BLaER1 treated with 17β-estradiol and CSF1 and Interleukin-3, amounts not matched to agents 10 nM and 100 nM (cell line): ENCODE results near the gene COL5A1.

Experiments
- H3K27ac ChIP-seq, 11 experiments: shearing (Covaris generic); formaldehyde crosslinking; 2 replicates each; pipeline ENCODE4 v1.8.1; 2022
- H3K27me3 ChIP-seq, 11 experiments: shearing (Covaris generic); formaldehyde crosslinking; 2 replicates each; pipeline ENCODE4 v1.8.1; 2022
- H3K36me3 ChIP-seq, 11 experiments: shearing (Covaris generic); formaldehyde crosslinking; 2 replicates each; pipeline ENCODE4 v1.8.1; 2022
- H3K4me1 ChIP-seq, 10 experiments: shearing (Covaris generic); formaldehyde crosslinking; 2 replicates each; pipeline ENCODE4 v1.8.1; 2022
- H3K4me2 ChIP-seq, 11 experiments: shearing (Covaris generic); formaldehyde crosslinking; 2 replicates each; pipeline ENCODE4 v1.8.1; 2022
- H3K4me3 ChIP-seq, 10 experiments: shearing (Covaris generic); formaldehyde crosslinking; 2 replicates each; pipeline ENCODE4 v1.8.1; 2022
- H3K9ac ChIP-seq, 11 experiments: shearing (Covaris generic); formaldehyde crosslinking; 2 replicates each; pipeline ENCODE4 v1.8.1; 2022
- H3K9me3 ChIP-seq, 11 experiments: shearing (Covaris generic); formaldehyde crosslinking; replicated peaks in 1 of 11; 2 replicates each; pipeline ENCODE4 v1.8.1; 2022
- H4K20me1 ChIP-seq, 11 experiments: shearing (Covaris generic); formaldehyde crosslinking; 2 replicates each; pipeline ENCODE4 v1.8.1; 2022
- Cebpa-rat ChIP-seq, 11 experiments: shearing (Covaris generic); IDR thresholded peaks; 2 replicates each; pipeline ENCODE4 v1.8.1; 2022

COL5A1 gene

DNA sequence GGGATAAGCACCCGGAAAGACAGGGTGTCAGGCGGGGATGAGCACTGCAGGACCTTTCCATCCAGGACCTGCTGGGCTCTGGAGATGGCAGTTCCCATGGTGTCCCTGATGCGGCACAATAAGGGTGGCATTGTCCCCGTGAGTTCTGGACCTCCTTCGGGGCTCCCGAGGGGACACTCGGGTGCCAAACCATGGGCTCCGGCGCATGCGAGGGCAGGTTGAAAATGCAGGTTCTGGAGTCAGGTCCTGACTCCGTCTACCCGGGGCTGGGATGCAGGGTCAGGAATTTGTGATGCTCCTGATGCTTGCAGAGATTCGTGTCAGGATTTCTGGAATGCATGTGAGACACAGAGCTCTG is 239.7 kb downstream of the COL5A1 start:
- peaks cover 0 to 5% (median 2%) of the 10 kb centered on the region in 10 experiments; a peak in 8 of 20 replicates for H3K4me1 ChIP-seq
- no peak overlapping the region for H3K4me3 ChIP-seq
- H3K9ac ChIP-seq = no peak overlapping the region
- no peaks in the 10 kb centered on the region for H3K9me3 ChIP-seq
- no peaks in the 10 kb centered on the region for H3K36me3 ChIP-seq
- H3K27ac ChIP-seq = no peak overlapping the region
- no peaks in the 10 kb centered on the region for H4K20me1 ChIP-seq
- TF ChIP-seq Cebpa-rat (IDR thresholded peaks at IDR 0.05) = no peak
- no peak overlapping the region for H3K4me2 ChIP-seq
- H3K27me3 ChIP-seq = peaks cover 0 to 15% (median 0%) of the 10 kb centered on the region in 11 experiments; a peak in 2 of 22 replicates

GRCh38 chr9:134882204-134882785 is 240.7 kb downstream of the COL5A1 start:
- Histone ChIP-seq H3K9ac (no peak overlapping the region), H3K27ac (no peak overlapping the region), H3K4me3 (no peak overlapping the region), H3K4me2 (no peak overlapping the region), H3K27me3 (peaks cover 0 to 25% (median 0%) of the 10 kb centered on the region in 11 experiments; a peak in 3 of 22 replicates), H3K36me3 (no peaks in the 10 kb centered on the region), H4K20me1 (no peaks in the 10 kb centered on the region; a peak in 1 of 22 replicates), H3K9me3 (no peaks in the 10 kb centered on the region), H3K4me1 (peaks cover 4 to 15% (median 12%) of the 10 kb centered on the region in 10 experiments)
- no peak for TF ChIP-seq Cebpa-rat (IDR thresholded peaks at IDR 0.05)

GRCh38 chr9:134883040-134883782 is 241.6 kb downstream of the COL5A1 start:
- Histone ChIP-seq H3K27me3 (peaks cover 0 to 35% (median 0%) of the 10 kb centered on the region in 11 experiments; a peak in 3 of 22 replicates), H3K36me3 (no peaks in the 10 kb centered on the region), H3K4me1 (peaks cover 13 to 24% (median 22%) of the 10 kb centered on the region in 10 experiments), H3K4me2 (no peak overlapping the region), H4K20me1 (peaks cover 0 to 5% (median 0%) of the 10 kb centered on the region in 11 experiments; a peak in 7 of 22 replicates), H3K9me3 (no peaks in the 10 kb centered on the region), H3K4me3 (no peak overlapping the region), H3K27ac (no peak overlapping the region), H3K9ac (no peak overlapping the region)
- TF ChIP-seq Cebpa-rat (IDR thresholded peaks at IDR 0.05) = no peak

GRCh38 chr9:134884492-134884891 is 242.9 kb downstream of the COL5A1 start:
- no peaks in the 10 kb centered on the region for H3K36me3 ChIP-seq
- H3K27ac ChIP-seq = no peak overlapping the region
- H4K20me1 ChIP-seq = peaks cover 0 to 10% (median 0%) of the 10 kb centered on the region in 11 experiments; a peak in 7 of 22 replicates
- H3K4me1 ChIP-seq = peaks cover 21 to 37% (median 34%) of the 10 kb centered on the region in 10 experiments
- no peak overlapping the region for H3K9ac ChIP-seq
- no peaks in the 10 kb centered on the region for H3K9me3 ChIP-seq
- peaks cover 0 to 46% (median 0%) of the 10 kb centered on the region in 11 experiments; a peak in 5 of 22 replicates for H3K27me3 ChIP-seq
- H3K4me3 ChIP-seq = no peak overlapping the region
- TF ChIP-seq Cebpa-rat (IDR thresholded peaks at IDR 0.05) = no peak
- no peak overlapping the region for H3K4me2 ChIP-seq

DNA sequence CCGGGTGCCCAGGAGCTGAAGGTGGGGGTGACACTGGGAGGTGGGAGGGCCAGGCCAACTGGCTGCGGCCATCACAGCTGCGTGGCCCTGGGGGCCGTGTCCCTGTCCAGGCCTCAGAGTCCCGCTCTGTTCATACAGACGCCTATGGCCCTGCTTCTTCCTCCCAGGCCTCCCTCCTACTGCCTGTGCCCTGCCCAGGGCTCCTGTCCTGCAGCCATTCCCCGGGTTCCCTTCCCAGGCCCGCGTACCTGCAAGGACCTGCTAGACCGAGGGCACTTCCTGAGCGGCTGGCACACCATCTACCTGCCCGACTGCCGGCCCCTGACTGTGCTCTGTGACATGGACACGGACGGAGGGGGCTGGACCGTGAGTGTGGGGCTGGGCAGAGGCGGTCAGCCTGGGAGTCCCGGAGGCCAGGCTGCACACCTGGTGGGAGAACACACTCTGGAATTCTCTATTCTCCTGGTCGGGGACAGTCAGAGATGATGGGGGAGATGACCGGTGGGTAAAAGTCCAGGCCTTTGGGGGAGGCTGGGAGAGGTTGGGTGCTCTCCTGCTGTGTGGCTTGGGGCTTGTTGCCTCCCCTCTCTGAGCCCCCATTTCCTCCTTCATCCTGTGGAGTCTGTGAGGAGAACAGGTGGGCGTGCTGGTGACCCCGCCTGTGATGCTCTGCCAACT is 243.5 kb downstream of the COL5A1 start:
- peaks cover 0 to 47% (median 0%) of the 10 kb centered on the region in 11 experiments; a peak in 5 of 22 replicates for H3K27me3 ChIP-seq
- no peak overlapping the region for H3K27ac ChIP-seq
- H3K36me3 ChIP-seq = no peaks in the 10 kb centered on the region
- no peak overlapping the region for H3K4me3 ChIP-seq
- H3K9ac ChIP-seq = no peak overlapping the region
- peaks cover 27 to 43% (median 41%) of the 10 kb centered on the region in 10 experiments for H3K4me1 ChIP-seq
- H3K9me3 ChIP-seq = no peaks in the 10 kb centered on the region
- H3K4me2 ChIP-seq = no peak overlapping the region
- peaks cover 0 to 10% (median 0%) of the 10 kb centered on the region in 11 experiments; a peak in 7 of 22 replicates for H4K20me1 ChIP-seq
- no peak for TF ChIP-seq Cebpa-rat (IDR thresholded peaks at IDR 0.05)

GRCh38 chr9:134885679-134886412 is 244.2 kb downstream of the COL5A1 start:
- peaks cover 0 to 10% (median 0%) of the 10 kb centered on the region in 11 experiments; a peak in 7 of 22 replicates for H4K20me1 ChIP-seq
- no peak overlapping the region for H3K9ac ChIP-seq
- H3K4me3 ChIP-seq = no peak overlapping the region
- H3K4me2 ChIP-seq = peak overlapping the region in 7 of 11 experiments; percentile 71 to 88 (median 85); a peak in 9 of 22 replicates
- no peaks in the 10 kb centered on the region for H3K9me3 ChIP-seq
- H3K36me3 ChIP-seq = no peaks in the 10 kb centered on the region
- TF ChIP-seq Cebpa-rat (IDR thresholded peaks at IDR 0.05) = no peak
- H3K27ac ChIP-seq = no peak overlapping the region
- H3K27me3 ChIP-seq = peaks cover 0 to 49% (median 0%) of the 10 kb centered on the region in 11 experiments; a peak in 5 of 22 replicates
- H3K4me1 ChIP-seq = peaks cover 34 to 50% (median 48%) of the 10 kb centered on the region in 10 experiments

GRCh38 chr9:134886413-134886913 is 244.9 kb downstream of the COL5A1 start:
- no peak overlapping the region for H3K27ac ChIP-seq

DNA sequence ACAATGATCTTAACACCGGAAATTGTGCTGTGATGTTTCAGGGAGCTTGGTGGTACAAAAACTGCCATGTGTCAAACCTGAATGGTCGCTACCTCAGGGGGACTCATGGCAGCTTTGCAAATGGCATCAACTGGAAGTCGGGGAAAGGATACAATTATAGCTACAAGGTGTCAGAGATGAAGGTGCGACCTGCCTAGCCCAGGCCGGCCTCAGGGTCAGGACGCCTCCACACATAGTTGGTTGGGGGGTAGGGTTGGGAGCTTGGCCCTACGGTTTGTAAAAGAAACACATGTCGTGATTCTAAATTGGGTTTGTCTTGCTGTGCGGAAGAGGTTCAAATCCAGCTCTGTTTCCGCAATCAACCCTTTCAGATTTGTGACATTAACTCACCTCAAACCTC is 245.6 kb downstream of the COL5A1 start:
- Histone ChIP-seq H3K36me3 (no peaks in the 10 kb centered on the region), H3K4me2 (peak overlapping the region; percentile 40 to 88 (median 79)), H3K27me3 (peaks cover 0 to 62% (median 0%) of the 10 kb centered on the region in 11 experiments; a peak in 5 of 22 replicates), H3K9me3 (no peaks in the 10 kb centered on the region), H3K27ac (peak overlapping the region in 4 of 11 experiments; percentile 1 to 50 (median 26); a peak in 4 of 22 replicates), H3K4me1 (peaks cover 48 to 64% (median 62%) of the 10 kb centered on the region in 10 experiments), H3K9ac (peak overlapping the region in 3 of 11 experiments; percentile 40 to 50 (median 44); a peak in 3 of 22 replicates), H4K20me1 (peaks cover 0 to 10% (median 0%) of the 10 kb centered on the region in 11 experiments; a peak in 7 of 22 replicates), H3K4me3 (no peak overlapping the region)
- no peak for TF ChIP-seq Cebpa-rat (IDR thresholded peaks at IDR 0.05)

More at GRCh38 chr9:134886413-134886913, 244.9 kb downstream of the COL5A1 start:
- no peak for TF ChIP-seq Cebpa-rat (IDR thresholded peaks at IDR 0.05)
- Histone ChIP-seq H3K27me3 (peaks cover 0 to 55% (median 0%) of the 10 kb centered on the region in 11 experiments; a peak in 5 of 22 replicates), H4K20me1 (peaks cover 0 to 10% (median 0%) of the 10 kb centered on the region in 11 experiments; a peak in 7 of 22 replicates), H3K4me1 (peaks cover 40 to 56% (median 54%) of the 10 kb centered on the region in 10 experiments), H3K9ac (no peak overlapping the region), H3K4me2 (peak overlapping the region in 8 of 11 experiments; percentile 71 to 88 (median 84); a peak in 15 of 22 replicates), H3K9me3 (no peaks in the 10 kb centered on the region), H3K4me3 (no peak overlapping the region), H3K36me3 (no peaks in the 10 kb centered on the region)
